ENCODE results near the gene MGAT5.

- no peak for TF ChIP-seq EZH2phosphoT487 (IDR thresholded peaks at IDR 0.05; ENCODE audit: borderline replicate concordance, low read depth, low read length)
- TF ChIP-seq CTCF (conservative IDR thresholded peaks at IDR 0.05; ENCODE audit: low read length): no peak
Observed at GRCh38 chr2:134243244-134243643, 10.6 kb upstream of the MGAT5 start.
